Neural progenitor cell (in vitro differentiated cells): ENCODE measurements around the gene MYRIP. TPM values are rescaled to one million over a fixed set of nuclear protein-coding genes. Genes with fewer than 3 reads are reported as not detected.

Source experiments
- DNase-seq: peaks from one replicate; pipeline ENCODE4 v3.0.0-alpha.2; 2016; ENCODE audit warnings: low spot score
- H2AFZ ChIP-seq: fragments of 200-600 bp; sonication (generic); replicated peaks from 2 replicates; pipeline ENCODE4 v1.6.1; 2016; ENCODE audit warnings: antibody characterized with exemption
- H3F3A ChIP-seq: fragments of 200-600 bp; sonication (generic); 2 replicates; pipeline ENCODE4 v1.6.1; 2016; ENCODE audit warnings: antibody characterized with exemption, low read depth
- H3K27ac ChIP-seq: fragments of 200-600 bp; sonication (generic); 2 replicates; pipeline ENCODE4 v1.5.1; 2016; ENCODE audit warnings: mild to moderate bottlenecking
- H3K27me3 ChIP-seq: fragments of 200-600 bp; sonication (generic); 2 replicates; pipeline ENCODE4 v1.6.1; 2016; ENCODE audit warnings: mild to moderate bottlenecking, moderate library complexity
- H3K36me3 ChIP-seq: fragments of 200-600 bp; sonication (generic); 2 replicates; pipeline ENCODE4 v1.5.1; 2016
- H3K4me1 ChIP-seq: fragments of 200-600 bp; sonication (generic); 2 replicates; pipeline ENCODE4 v1.6.1; 2016; ENCODE audit warnings: mixed run types
- H3K4me2 ChIP-seq: fragments of 200-600 bp; sonication (generic); 2 replicates; pipeline ENCODE4 v1.6.1; 2016
- H3K4me3 ChIP-seq: fragments of 200-600 bp; sonication (generic); 2 replicates; pipeline ENCODE4 v1.5.1; 2016
- H3K79me2 ChIP-seq: fragments of 200-600 bp; sonication (generic); 2 replicates; pipeline ENCODE4 v1.6.1; 2016; ENCODE audit warnings: low read depth
- H3K9ac ChIP-seq: fragments of 200-600 bp; sonication (generic); 2 replicates; pipeline ENCODE4 v1.6.1; 2016
- H3K9me3 ChIP-seq: fragments of 200-600 bp; sonication (generic); 2 replicates; pipeline ENCODE4 v1.5.1; 2016; ENCODE audit warnings: low read depth
- H4K20me1 ChIP-seq: fragments of 200-600 bp; sonication (generic); 2 replicates; pipeline ENCODE4 v1.6.1; 2016; ENCODE audit warnings: low read depth
- H3K27ac Mint-ChIP-seq: 3 replicates; pipeline ENCODE4 v1.8.0; 2021; ENCODE audit warnings: mixed read lengths
- H3K27me3 Mint-ChIP-seq: 2 replicates; pipeline ENCODE4 v1.8.0; 2022; ENCODE audit warnings: low read depth, mild to moderate bottlenecking, inconsistent platforms, moderate library complexity, mixed read lengths; ENCODE audit not compliant: insufficient read depth
- H3K36me3 Mint-ChIP-seq: 3 replicates; pipeline ENCODE4 v1.8.0; 2021; ENCODE audit warnings: mixed read lengths
- H3K4me1 Mint-ChIP-seq: 3 replicates; pipeline ENCODE4 v1.8.0; 2021; ENCODE audit warnings: mixed read lengths
- H3K4me3 Mint-ChIP-seq: 3 replicates; pipeline ENCODE4 v1.8.0; 2021; ENCODE audit warnings: mild to moderate bottlenecking, moderate library complexity, mixed read lengths
- H3K9me3 Mint-ChIP-seq: 3 replicates; pipeline ENCODE4 v1.8.0; 2020; ENCODE audit warnings: mixed read lengths
- EZH2 ChIP-seq: fragments of 200-600 bp; sonication (generic); IDR thresholded peaks from 2 replicates; pipeline ENCODE4 v1.6.1; 2017; ENCODE audit warnings: antibody characterized with exemption, mild to moderate bottlenecking, moderate library complexity
- EZH2phosphoT487 ChIP-seq: fragments of 200-600 bp; sonication (generic); IDR thresholded peaks from 2 replicates; pipeline ENCODE4 v1.6.1; 2017; ENCODE audit warnings: antibody characterized with exemption
- total RNA-seq: library from RNA; depleted of rRNA; stranded (reverse); fragments of >200 nt; gene quantifications from 2 replicates; pipeline ENCODE4 v1.2.3, GENCODE V29; 2015; ENCODE audit warnings: low replicate concordance
- TF ChIP-seq, protein P1 (sequence below): fragments of 200-600 bp; sonication (generic); IDR thresholded peaks from 2 replicates; pipeline ENCODE4 v1.5.1; 2017; ENCODE audit warnings: antibody characterized with exemption, mild to moderate bottlenecking

MYRIP gene
- total RNA-seq, 1 donor from 2014 or later: 0.62 TPM

DNA sequence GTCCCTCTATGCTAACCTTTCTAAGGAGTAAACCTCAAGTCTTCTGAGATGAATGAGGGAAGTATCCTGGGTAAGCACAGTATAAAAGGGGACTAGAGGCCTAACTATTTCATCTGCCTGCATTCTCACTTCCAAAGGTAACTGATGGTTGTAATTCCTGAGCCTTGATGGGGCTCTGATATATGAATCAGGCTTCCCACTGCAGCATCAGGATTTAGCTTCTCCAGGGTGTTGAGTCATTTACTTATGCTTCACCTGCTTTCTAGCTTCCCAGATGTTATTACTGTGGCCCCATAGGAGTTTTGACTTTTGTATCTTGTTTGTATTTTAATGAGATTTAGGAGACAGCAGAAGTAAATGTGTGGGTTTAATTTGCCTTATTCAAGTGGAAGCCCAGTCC, 292.8 kb downstream of the MYRIP start:
- no peaks in the 10 kb centered on the region for H3K36me3 ChIP-seq
- DNase-seq: no peak
- H3K9me3 Mint-ChIP-seq: no peaks in the 10 kb centered on the region

GRCh38 chr3:40103829-40104228, 294.4 kb downstream of the MYRIP start:
- Histone ChIP-seq H3K27me3 (no peaks in the 10 kb centered on the region), H3K4me2 (no peak overlapping the region), H3K4me1 (peaks cover 6% of the 10 kb centered on the region), H3K9me3 (no peaks in the 10 kb centered on the region), H4K20me1 (no peaks in the 10 kb centered on the region), H3K4me3 (no peak overlapping the region), H3K79me2 (no peaks in the 10 kb centered on the region), H3K27ac (no peak overlapping the region), H2AFZ (no peak overlapping the region), H3F3A (no peaks in the 10 kb centered on the region), H3K36me3 (no peaks in the 10 kb centered on the region), H3K9ac (no peak overlapping the region)
- Mint-ChIP-seq H3K4me3 (no peak overlapping the region), H3K4me1 (peaks cover 7% of the 10 kb centered on the region), H3K9me3 (no peaks in the 10 kb centered on the region), H3K27ac (no peak overlapping the region), H3K36me3 (no peaks in the 10 kb centered on the region), H3K27me3 (no peaks in the 10 kb centered on the region)
- TF ChIP-seq EZH2 (no peak), EZH2phosphoT487 (no peak)
- TF ChIP-seq, protein P1, sequence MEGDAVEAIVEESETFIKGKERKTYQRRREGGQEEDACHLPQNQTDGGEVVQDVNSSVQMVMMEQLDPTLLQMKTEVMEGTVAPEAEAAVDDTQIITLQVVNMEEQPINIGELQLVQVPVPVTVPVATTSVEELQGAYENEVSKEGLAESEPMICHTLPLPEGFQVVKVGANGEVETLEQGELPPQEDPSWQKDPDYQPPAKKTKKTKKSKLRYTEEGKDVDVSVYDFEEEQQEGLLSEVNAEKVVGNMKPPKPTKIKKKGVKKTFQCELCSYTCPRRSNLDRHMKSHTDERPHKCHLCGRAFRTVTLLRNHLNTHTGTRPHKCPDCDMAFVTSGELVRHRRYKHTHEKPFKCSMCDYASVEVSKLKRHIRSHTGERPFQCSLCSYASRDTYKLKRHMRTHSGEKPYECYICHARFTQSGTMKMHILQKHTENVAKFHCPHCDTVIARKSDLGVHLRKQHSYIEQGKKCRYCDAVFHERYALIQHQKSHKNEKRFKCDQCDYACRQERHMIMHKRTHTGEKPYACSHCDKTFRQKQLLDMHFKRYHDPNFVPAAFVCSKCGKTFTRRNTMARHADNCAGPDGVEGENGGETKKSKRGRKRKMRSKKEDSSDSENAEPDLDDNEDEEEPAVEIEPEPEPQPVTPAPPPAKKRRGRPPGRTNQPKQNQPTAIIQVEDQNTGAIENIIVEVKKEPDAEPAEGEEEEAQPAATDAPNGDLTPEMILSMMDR: no peak
- no peak for DNase-seq

More for the DNA sequence above, 292.8 kb downstream of the MYRIP start:
- Histone ChIP-seq H3K27ac (no peak overlapping the region), H3K9me3 (no peaks in the 10 kb centered on the region), H3K79me2 (no peaks in the 10 kb centered on the region), H3K9ac (no peak overlapping the region), H2AFZ (no peak overlapping the region), H3K4me2 (no peak overlapping the region), H3K4me3 (no peak overlapping the region), H3K4me1 (no peaks in the 10 kb centered on the region), H3K27me3 (no peaks in the 10 kb centered on the region), H4K20me1 (no peaks in the 10 kb centered on the region), H3F3A (no peaks in the 10 kb centered on the region)
- Mint-ChIP-seq H3K4me1 (no peaks in the 10 kb centered on the region), H3K36me3 (no peaks in the 10 kb centered on the region), H3K27ac (no peak overlapping the region), H3K27me3 (no peaks in the 10 kb centered on the region), H3K4me3 (no peak overlapping the region)
- TF ChIP-seq, protein P1: no peak
- TF ChIP-seq EZH2phosphoT487: no peak
- no peak for TF ChIP-seq EZH2

DNA sequence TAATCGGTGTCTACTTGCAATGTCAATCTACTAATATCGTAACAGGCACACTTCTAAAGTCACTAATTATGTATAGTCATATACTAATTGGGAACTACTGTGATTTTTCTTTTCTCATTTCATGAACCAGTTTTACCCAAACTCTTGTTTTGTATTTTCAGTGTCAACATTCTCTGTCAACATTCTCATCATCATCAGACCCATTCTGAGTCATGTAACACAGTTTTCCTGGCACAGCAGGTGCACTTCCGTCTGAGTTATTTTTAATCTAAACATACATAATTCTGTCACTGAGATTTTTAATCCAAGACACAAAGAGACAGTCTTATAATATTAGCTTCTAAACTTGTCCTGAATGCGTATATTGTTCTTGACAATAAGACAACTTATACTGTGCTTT, 295.0 kb downstream of the MYRIP start:
- Histone ChIP-seq H3K79me2 (no peaks in the 10 kb centered on the region), H2AFZ (no peak overlapping the region), H3K9ac (no peak overlapping the region), H3K36me3 (no peaks in the 10 kb centered on the region), H3K4me2 (no peak overlapping the region), H3K27me3 (no peaks in the 10 kb centered on the region), H3K4me1 (peaks cover 6% of the 10 kb centered on the region), H3K9me3 (no peaks in the 10 kb centered on the region), H3K4me3 (no peak overlapping the region), H3K27ac (no peak overlapping the region), H4K20me1 (no peaks in the 10 kb centered on the region), H3F3A (no peaks in the 10 kb centered on the region)
- TF ChIP-seq EZH2phosphoT487: no peak
- no peak for TF ChIP-seq EZH2
- TF ChIP-seq, protein P1: no peak
- H3K4me1 Mint-ChIP-seq: peaks cover 7% of the 10 kb centered on the region
- no peaks in the 10 kb centered on the region for H3K36me3 Mint-ChIP-seq
- H3K4me3 Mint-ChIP-seq: no peak overlapping the region
- H3K27ac Mint-ChIP-seq: no peak overlapping the region
- DNase-seq: no peak
- H3K27me3 Mint-ChIP-seq: peaks cover 3% of the 10 kb centered on the region
- H3K9me3 Mint-ChIP-seq: no peaks in the 10 kb centered on the region
